Measurements from ENCODE around the gene DONSON.

- TF ChIP-seq CTCF (IDR thresholded peaks at IDR 0.05) (no peak), POLR2A (IDR thresholded peaks at IDR 0.05) (no peak)
Measured at GRCh38 chr21:33608559-33608958, 20.1 kb upstream of the DONSON start.

Measured in body of pancreas (tissue), 4 donors.